HepG2 (cell line): ENCODE data around the gene ST8SIA1. TPM values are rescaled to one million over a fixed set of nuclear protein-coding genes. Genes with fewer than 3 reads are reported as not detected.

Experiments
- ATAC-seq: fragments of 200-7000 bp; cut with Tn5 transposase; 3 replicates; pipeline ENCODE4 v1.9.1; 2020; ENCODE audit warnings: mild to moderate bottlenecking, moderate library complexity
- BruUV-seq: library from RNA; stranded (reverse); fragments of 400-500 nt; replicated peaks from 2 replicates; lab custom pipeline; 2021; lab: Mats Ljungman, UMichigan
- CTCF ChIA-PET: fragments of 300-600 bp; formaldehyde crosslinking; extraction: SDS; loops from one replicate; lab custom pipeline; 2021; ENCODE audit warnings: low total read pairs, inconsistent platforms, low intra/inter-chr PET ratio; lab: Yijun Ruan, JAX
- POLR2A ChIA-PET: fragments of 350-600 bp; sonication (Branson Sonifier 250); formaldehyde crosslinking; loops from one replicate; lab custom pipeline; 2020; ENCODE audit warnings: antibody characterized with exemption, inconsistent platforms; lab: Yijun Ruan, JAX
- DNase-seq: peaks from one replicate; pipeline ENCODE4 v3.0.0-alpha.2; 2015; ENCODE audit warnings: low spot score
- FAIRE-seq: peaks from 3 replicates; lab custom pipeline; 2011; peaks lifted over from hg19 to GRCh38; lab: Jason Lieb, UNC
- H2AFZ ChIP-seq: one replicate; pipeline ENCODE4 v1.6.1; 2011; ENCODE audit warnings: low read length, inconsistent platforms
- H3K27ac ChIP-seq: fragments of 300-600 bp; 3 replicates; pipeline ENCODE4 v1.8.0; 2011; ENCODE audit warnings: mixed run types, mild to moderate bottlenecking, mixed read lengths, low read length, inconsistent platforms; ENCODE audit not compliant: insufficient read depth; ENCODE audit errors: extremely low read length
- H3K27me3 ChIP-seq, 2 experiments: fragments of 200-600 bp in 1 of 2; 2 replicates in 1 of 2; 3 replicates in 1 of 2; pipeline versions ENCODE4 v1.6.0 to v1.8.0; 2011; ENCODE audit warnings: low read length in 2 of 2, mild to moderate bottlenecking in 2 of 2, moderate library complexity in 2 of 2, inconsistent platforms in 1 of 2; ENCODE audit not compliant: insufficient read depth in 2 of 2, control insufficient read depth in 1 of 2
- H3K36me3 ChIP-seq, 2 experiments: fragments of 200-600 bp in 1 of 2; replicated peaks in 1 of 2; 2 replicates in 1 of 2; 3 replicates in 1 of 2; pipeline versions ENCODE4 v1.5.1 to v1.8.0; 2011; ENCODE audit warnings: low read length in 2 of 2, inconsistent platforms in 1 of 2; ENCODE audit not compliant: insufficient read depth in 2 of 2, control insufficient read depth in 1 of 2
- H3K4me1 ChIP-seq: 2 replicates; pipeline ENCODE4 v1.5.1; 2012; ENCODE audit warnings: low read length, inconsistent platforms; ENCODE audit not compliant: insufficient read depth
- H3K4me2 ChIP-seq: 2 replicates; pipeline ENCODE4 v1.6.0; 2011; ENCODE audit warnings: low read depth, low read length, inconsistent platforms
- H3K4me3 ChIP-seq, 3 experiments: fragments of 200-600 bp in 1 of 3; sonication (generic), shearing (Covaris generic) in 1 of 3; replicated peaks in 1 of 3; 2 replicates each; pipeline ENCODE4 v1.5.1; 2011 to 2016; ENCODE audit warnings: low read length in 3 of 3, inconsistent platforms in 2 of 3, low read depth in 2 of 3, mild to moderate bottlenecking in 2 of 3, control low read depth in 1 of 3, mixed read lengths in 1 of 3; ENCODE audit not compliant: insufficient read depth in 1 of 3
- H3K79me2 ChIP-seq: one replicate; pipeline ENCODE4 v1.6.1; 2011; ENCODE audit warnings: low read length, inconsistent platforms; ENCODE audit not compliant: insufficient read depth
- H3K9ac ChIP-seq: 2 replicates; pipeline ENCODE4 v1.6.0; 2011; ENCODE audit warnings: mild to moderate bottlenecking, low read depth, low read length, inconsistent platforms; ENCODE audit not compliant: insufficient read depth
- H3K9me3 ChIP-seq: 2 replicates; pipeline ENCODE4 v1.5.1; 2012; ENCODE audit warnings: mild to moderate bottlenecking, low read length
- H4K20me1 ChIP-seq: 2 replicates; pipeline ENCODE4 v1.6.0; 2011; ENCODE audit warnings: inconsistent platforms, mild to moderate bottlenecking, low read length, moderate library complexity; ENCODE audit not compliant: insufficient read depth
- DMAP1 ChIP-seq: IDR thresholded peaks from 2 replicates; pipeline ENCODE4 v1.6.1; 2016
- MBNL3 ChIP-seq: fragments of 250-450 bp; sonication (Bioruptor Pico); conservative IDR thresholded peaks from 2 replicates; pipeline ENCODE4 v1.8.0; 2022; ENCODE audit warnings: mild to moderate bottlenecking, inconsistent platforms
- MTF2 ChIP-seq: sonication (generic); formaldehyde crosslinking; IDR thresholded peaks from 2 replicates; pipeline ENCODE4 v1.5.0; 2020; ENCODE audit warnings: missing genetic modification reagents, borderline replicate concordance
- SATB2 ChIP-seq: sonication (generic); formaldehyde crosslinking; IDR thresholded peaks from 2 replicates; pipeline ENCODE4 v1.5.0; 2020; ENCODE audit warnings: missing genetic modification reagents
- TRIM22 ChIP-seq: fragments of 450-650 bp; IDR thresholded peaks from 2 replicates; pipeline ENCODE4 v1.6.1; 2017
- ZBTB4 ChIP-seq: sonication (generic); formaldehyde crosslinking; IDR thresholded peaks from 2 replicates; pipeline ENCODE4 v1.4.0; 2020; ENCODE audit warnings: missing genetic modification reagents, mild to moderate bottlenecking, borderline replicate concordance
- ZHX2 ChIP-seq, 2 experiments: sonication (generic) in 1 of 2; formaldehyde crosslinking in 1 of 2; IDR thresholded peaks; 2 replicates each; pipeline versions ENCODE4 v1.6.1 to v1.9.0; 2014 to 2022; ENCODE audit warnings: antibody characterized with exemption in 1 of 2, borderline replicate concordance in 1 of 2, inconsistent platforms in 1 of 2, low read depth in 1 of 2, missing genetic modification reagents in 1 of 2
- ZNF33A ChIP-seq: sonication (generic); formaldehyde crosslinking; IDR thresholded peaks from 2 replicates; pipeline ENCODE4 v1.5.1; 2020; ENCODE audit warnings: missing genetic modification reagents, mild to moderate bottlenecking, moderate library complexity, borderline replicate concordance
- ZNF44 ChIP-seq: sonication (generic); formaldehyde crosslinking; IDR thresholded peaks from 2 replicates; pipeline ENCODE4 v1.5.1; 2020; ENCODE audit warnings: mild to moderate bottlenecking, missing genetic modification reagents
- ZNF530 ChIP-seq: sonication (generic); formaldehyde crosslinking; IDR thresholded peaks from 2 replicates; pipeline ENCODE4 v1.5.0; 2020; ENCODE audit warnings: low read depth, mild to moderate bottlenecking, missing genetic modification reagents
- in situ Hi-C: cut with HindIII; loops from 2 replicates; pipeline ENCODE4 v1.10.0; 2017; ENCODE audit warnings: low pct_unique_long_range_greater_than_20kb; ENCODE audit not compliant: extremely low pct_ligation_motif_present
- intact Hi-C: fragments of 100-400 bp; cut with micrococcal nuclease; formaldehyde crosslinking; loops from one replicate; pipeline ENCODE4 v1.10.0; 2022; ENCODE audit not compliant: unreplicated experiment
- polyA plus RNA-seq, 8 experiments: library from polyadenylated mRNA; depleted of rRNA in 3 of 8; stranded (reverse) in 7 of 8; unstranded in 1 of 8; fragments of >200 nt; fragmentation: Illumina TruSeq in 4 of 8; extraction: Trizol in 4 of 8; gene quantifications; 2 replicates each; pipeline versions ENCODE4 v1.2.1 to v1.2.3, GENCODE V29; 2011 to 2016; ENCODE audit warnings: low read depth in 4 of 8, missing spikeins in 1 of 8, mixed read lengths in 1 of 8; ENCODE audit not compliant: insufficient read depth in 1 of 8
- total RNA-seq, 5 experiments: library from RNA; depleted of rRNA; stranded (reverse); fragments of >200 nt; fragmentation: Illumina TruSeq; extraction: Trizol; gene quantifications; 2 replicates each; pipeline ENCODE4 v1.2.3, GENCODE V29; 2016; ENCODE audit warnings: low read depth in 1 of 5
- TF ChIP-seq, protein P1 (sequence below): sonication (generic); formaldehyde crosslinking; IDR thresholded peaks from 2 replicates; pipeline ENCODE4 v1.4.0; 2020; ENCODE audit warnings: missing genetic modification reagents, borderline replicate concordance
- TF ChIP-seq, protein P2 (sequence below): sonication (generic); formaldehyde crosslinking; IDR thresholded peaks from 2 replicates; pipeline ENCODE4 v1.5.0; 2020; ENCODE audit warnings: missing genetic modification reagents

ST8SIA1 gene
- total and polyA plus RNA-seq, 2 of the 13 experiments (the other 11 are each of a cell fraction or from before 2014, with no cell fraction given): not detected

GRCh38 chr12:22332202-22332601 lies 2.3 kb downstream of the ST8SIA1 start:
- Histone ChIP-seq H3K79me2 (no peaks in the 10 kb centered on the region), H3K27ac (no peak overlapping the region), H3K9ac (no peak overlapping the region), H3K4me3 (no peak overlapping the region), H3K36me3 (no peaks in the 10 kb centered on the region), H3K4me2 (no peak overlapping the region), H4K20me1 (no peaks in the 10 kb centered on the region), H3K27me3 (peaks cover 0 to 24% of the 10 kb centered on the region in 2 experiments; a peak in 3 of 5 replicates), H2AFZ (no peak overlapping the region), H3K9me3 (no peaks in the 10 kb centered on the region), H3K4me1 (no peaks in the 10 kb centered on the region)
- FAIRE-seq (no peak), ATAC-seq (no peak), DNase-seq (no peak)
- BruUV-seq: no TSS peak
- ChIA-PET POLR2A (no interaction called here), CTCF (no interaction called here)
- intact Hi-C loops: no loop called here
- in situ Hi-C loops: no loop called here
- TF ChIP-seq MBNL3 (CRISPR knock-in tag) (no peak), ZBTB4 (CRISPR knock-in tag) (no peak), TRIM22 (no peak), MTF2 (CRISPR knock-in tag) (no peak), DMAP1 (no peak), ZNF530 (CRISPR knock-in tag) (no peak), ZNF44 (no peak), ZNF33A (CRISPR knock-in tag) (no peak), ZHX2 (IDR thresholded peaks at IDR 0.05; ENCODE audit: low read depth) (no peak), ZHX2 (CRISPR knock-in tag; IDR thresholded peaks at IDR 0.05; ENCODE audit: borderline replicate concordance) (no peak), SATB2 (no peak)
- TF ChIP-seq, protein P1, sequence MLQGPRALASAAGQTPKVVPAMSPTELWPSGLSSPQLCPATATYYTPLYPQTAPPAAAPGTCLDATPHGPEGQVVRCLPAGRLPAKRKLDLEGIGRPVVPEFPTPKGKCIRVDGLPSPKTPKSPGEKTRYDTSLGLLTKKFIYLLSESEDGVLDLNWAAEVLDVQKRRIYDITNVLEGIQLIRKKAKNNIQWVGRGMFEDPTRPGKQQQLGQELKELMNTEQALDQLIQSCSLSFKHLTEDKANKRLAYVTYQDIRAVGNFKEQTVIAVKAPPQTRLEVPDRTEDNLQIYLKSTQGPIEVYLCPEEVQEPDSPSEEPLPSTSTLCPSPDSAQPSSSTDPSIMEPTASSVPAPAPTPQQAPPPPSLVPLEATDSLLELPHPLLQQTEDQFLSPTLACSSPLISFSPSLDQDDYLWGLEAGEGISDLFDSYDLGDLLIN: no peak
- TF ChIP-seq, protein P2, sequence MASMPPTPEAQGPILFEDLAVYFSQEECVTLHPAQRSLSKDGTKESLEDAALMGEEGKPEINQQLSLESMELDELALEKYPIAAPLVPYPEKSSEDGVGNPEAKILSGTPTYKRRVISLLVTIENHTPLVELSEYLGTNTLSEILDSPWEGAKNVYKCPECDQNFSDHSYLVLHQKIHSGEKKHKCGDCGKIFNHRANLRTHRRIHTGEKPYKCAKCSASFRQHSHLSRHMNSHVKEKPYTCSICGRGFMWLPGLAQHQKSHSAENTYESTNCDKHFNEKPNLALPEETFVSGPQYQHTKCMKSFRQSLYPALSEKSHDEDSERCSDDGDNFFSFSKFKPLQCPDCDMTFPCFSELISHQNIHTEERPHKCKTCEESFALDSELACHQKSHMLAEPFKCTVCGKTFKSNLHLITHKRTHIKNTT (CRISPR knock-in tag): no peak
